Right cardiac atrium (tissue), 5 donors: ENCODE measurements around the gene SMO. TPM values are rescaled to one million over a fixed set of nuclear protein-coding genes. Genes with fewer than 3 reads are reported as not detected.

Source experiments
- ATAC-seq, 2 donors: fragments of 200-7000 bp; cut with Tn5 transposase; one replicate each; pipeline versions ENCODE4 v1.8.0 to v1.9.1; 2020; ENCODE audit warnings: moderate library complexity in 2 of 2, mild to moderate bottlenecking in 1 of 2
- DNase-seq, 3 donors: peaks; one replicate each; pipeline ENCODE4 v3.0.0-alpha.2; 2020
- H3K27ac ChIP-seq: one replicate; pipeline ENCODE4 v1.5.1; 2013; ENCODE audit warnings: mild to moderate bottlenecking, low read length, control low read depth, moderate library complexity
- H3K27me3 ChIP-seq: one replicate; pipeline ENCODE4 v1.6.1; 2013; ENCODE audit not compliant: control insufficient read depth, insufficient read depth
- H3K4me1 ChIP-seq: one replicate; pipeline ENCODE4 v1.6.1; 2013; ENCODE audit warnings: low read length; ENCODE audit not compliant: control insufficient read depth, insufficient read depth
- H3K4me3 ChIP-seq: one replicate; pipeline ENCODE4 v1.5.1; 2013; ENCODE audit warnings: low read length, control low read depth
- H3K9me3 ChIP-seq: one replicate; pipeline ENCODE4 v1.6.1; 2013; ENCODE audit warnings: low read length; ENCODE audit not compliant: control insufficient read depth
- WGBS: extraction: QIAGEN DNeasy Blood & Tissue Kit; methylation state at CpG from one replicate; pipeline ENCODE4 v1.1.7; 2013; 5-methylcytosine and 5-hydroxymethylcytosine counted together
- intact Hi-C, 4 donors: fragments of 100-400 bp; cut with DNase I; formaldehyde crosslinking; loops; one replicate each; pipeline versions ENCODE4 v1.11.0 to v1.14.0; 2022 to 2023
- polyA plus RNA-seq: library from polyadenylated mRNA; stranded (reverse); fragments of 200-250 nt; gene quantifications from one replicate; pipeline ENCODE4 v1.2.3, GENCODE V29; 2013
- total RNA-seq, 4 donors: library from RNA; stranded (reverse); fragmentation: NEBNext Ultra II Directional; extraction: Animal tissue kit (Norgen Biotek cat#: 25700); gene quantifications; one replicate each; pipeline ENCODE4 v1.2.1, GENCODE V29; 2021
- donor health status: healthy with polysubstance abuse.
- donor health status: DM: no; HTN: yes; CAD: no.
- donor health status: DM: no; HTN: no; CAD: no.
- donor health status: DM: no; HTN: yes; CAD: no; lungs with severe emphysema.
- donor health status: DM: yes; HTN: yes; CAD: no.

The SMO gene
- total and polyA plus RNA-seq, 5 donors = 4.9 to 12.6 (median 8.7) TPM

DNA sequence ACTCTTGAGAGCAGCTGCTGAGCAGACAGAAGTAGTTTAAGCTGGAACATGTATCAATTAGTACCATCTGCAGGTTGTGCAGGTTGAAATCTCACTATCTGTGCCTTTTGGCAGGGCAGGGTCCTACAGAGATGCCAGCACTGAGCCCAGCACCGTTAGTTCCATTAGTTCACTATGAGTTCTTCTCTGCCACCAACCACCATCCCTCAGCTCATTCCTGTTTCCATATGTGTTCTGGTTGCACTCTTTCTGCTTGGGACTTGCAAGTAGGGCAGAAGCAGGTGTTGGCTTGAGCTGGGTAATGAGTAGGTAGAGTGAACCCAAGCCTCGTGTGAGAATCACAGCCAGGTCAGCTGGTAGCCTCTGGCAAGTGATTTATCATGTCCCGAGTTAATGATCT, 2.8 kb downstream of the SMO start:
- DNase-seq (no peak), ATAC-seq (no peak)
- WGBS = 76% methylated on average over 3 of the region's 3 CpGs
- H3K4me3 ChIP-seq = no peak overlapping the region
- intact Hi-C loops = no loop called here
- H3K27me3 ChIP-seq = no peaks in the 10 kb centered on the region
- H3K4me1 ChIP-seq = peaks cover 2% of the 10 kb centered on the region
- no peaks in the 10 kb centered on the region for H3K9me3 ChIP-seq
- no peak overlapping the region for H3K27ac ChIP-seq

DNA sequence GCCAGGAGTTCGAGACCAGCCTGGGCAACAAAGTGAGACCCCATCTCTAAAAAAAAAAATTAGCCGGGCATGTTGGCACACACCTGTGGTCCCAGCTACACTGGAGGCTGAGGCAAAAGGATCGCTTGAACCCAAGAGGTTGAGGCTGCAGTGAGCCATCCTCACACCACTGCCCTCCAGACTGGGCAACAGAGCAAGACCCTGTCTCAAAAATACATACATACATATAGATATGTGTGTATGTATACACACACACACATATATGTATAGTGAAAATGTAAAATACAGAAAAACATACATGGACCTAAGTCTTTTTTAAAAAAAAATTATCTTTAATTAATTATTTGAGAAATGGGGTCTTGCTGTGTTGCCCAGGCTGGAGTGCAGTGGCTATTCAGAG, 5.5 kb downstream of the SMO start:
- ATAC-seq (no peak), DNase-seq (no peak)
- Histone ChIP-seq H3K4me3 (no peak overlapping the region), H3K27ac (no peak overlapping the region), H3K27me3 (no peaks in the 10 kb centered on the region), H3K4me1 (peaks cover 2% of the 10 kb centered on the region), H3K9me3 (no peaks in the 10 kb centered on the region)
- 99% methylated on average over 3 of the region's 3 CpGs for WGBS
- intact Hi-C loops = no loop called here

DNA sequence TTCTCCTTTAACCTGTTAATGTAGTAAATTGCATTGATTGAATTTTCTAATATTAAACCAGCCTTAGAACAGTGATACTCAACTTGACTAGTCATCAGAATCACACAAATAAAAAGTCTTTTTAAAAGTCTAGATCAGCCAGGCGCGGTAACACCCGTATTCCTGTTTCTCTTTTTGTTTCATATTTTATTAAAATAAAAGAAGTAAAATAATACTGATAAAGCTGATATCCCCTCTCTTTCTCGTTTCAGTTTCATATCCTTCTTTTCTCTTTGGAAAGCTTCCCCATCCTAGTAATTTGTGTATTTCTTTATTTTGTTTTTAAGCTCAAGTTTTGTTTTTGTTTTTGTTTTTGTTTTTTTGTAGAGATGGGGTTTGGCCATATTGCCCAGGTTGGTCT, 9.3 kb downstream of the SMO start:
- ATAC-seq = no peak
- intact Hi-C loops = no loop called here

DNA sequence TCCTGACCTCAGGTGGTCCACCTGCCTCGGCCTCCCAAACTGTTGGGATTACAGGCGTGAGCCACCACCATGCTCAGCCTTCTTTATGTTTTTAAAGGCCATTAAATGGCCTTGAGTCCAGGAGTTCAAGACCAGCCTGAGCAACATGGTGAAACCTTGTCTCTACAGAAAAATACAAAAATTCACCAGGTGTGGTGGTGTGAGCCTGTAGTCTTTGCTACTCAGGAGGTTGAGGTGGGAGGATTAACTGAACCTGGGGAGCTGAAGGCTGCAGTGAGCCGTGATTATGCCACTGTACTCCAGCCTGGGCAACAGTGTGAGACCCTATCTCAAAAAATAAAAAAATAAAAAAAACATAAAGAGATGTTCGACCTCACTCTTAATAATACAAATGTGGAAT, 11.0 kb downstream of the SMO start:
- Histone ChIP-seq H3K9me3 (no peaks in the 10 kb centered on the region), H3K27ac (no peak overlapping the region), H3K27me3 (no peaks in the 10 kb centered on the region), H3K4me3 (no peak overlapping the region), H3K4me1 (no peaks in the 10 kb centered on the region)
- intact Hi-C loops = no loop called here
- DNase-seq (no peak), ATAC-seq (no peak)
- 95% methylated on average over 4 of the region's 4 CpGs for WGBS

More for the DNA sequence above, 9.3 kb downstream of the SMO start:
- Histone ChIP-seq H3K4me1 (no peaks in the 10 kb centered on the region), H3K4me3 (no peak overlapping the region), H3K27me3 (no peaks in the 10 kb centered on the region), H3K9me3 (no peaks in the 10 kb centered on the region), H3K27ac (no peak overlapping the region)
- DNase-seq = no peak
- WGBS = 90% methylated on average over 4 of the region's 4 CpGs

DNA sequence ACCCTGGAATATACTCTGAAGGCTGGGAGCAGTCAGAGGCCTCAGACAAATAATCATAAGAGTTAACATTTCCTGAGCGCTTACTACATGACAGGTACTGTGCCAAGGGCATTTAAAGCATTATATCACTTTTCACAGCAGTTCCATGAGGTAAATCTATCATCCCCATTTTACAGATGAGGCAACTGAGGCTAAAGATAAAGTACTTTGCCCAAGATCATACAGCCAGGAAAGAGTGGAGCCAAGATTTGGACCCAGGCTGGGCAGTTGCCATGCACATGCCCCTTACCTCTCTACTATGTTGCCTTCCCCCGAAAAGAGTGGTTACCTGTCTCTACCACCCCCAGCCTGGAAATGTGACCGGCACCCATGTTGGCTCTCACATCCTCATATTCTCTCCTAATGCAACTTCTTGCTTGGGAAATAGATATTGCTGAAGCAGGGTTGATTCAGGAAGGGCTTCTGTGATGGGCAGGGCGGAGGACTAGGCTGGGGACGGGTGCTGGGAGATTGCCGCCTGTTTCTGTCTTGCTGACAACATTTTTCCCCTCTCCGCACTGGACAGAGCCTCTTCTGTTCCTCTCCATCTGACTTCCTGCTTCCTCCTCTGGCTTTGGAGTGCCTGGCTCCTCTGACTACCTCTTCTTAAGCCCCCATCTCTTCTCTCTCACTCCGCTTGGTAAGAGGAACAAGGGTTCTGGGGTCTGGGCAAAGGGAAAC, 13.8 kb downstream of the SMO start:
- H3K27ac ChIP-seq = no peak overlapping the region
- H3K4me3 ChIP-seq = no peak overlapping the region
- H3K4me1 ChIP-seq = no peaks in the 10 kb centered on the region
- 66% methylated on average over 8 of the region's 8 CpGs for WGBS
- ATAC-seq (peak; percentile 17 to 66), DNase-seq (peak in 1 of 3 donors; percentile 58)
- intact Hi-C loops = no loop called here
- no peaks in the 10 kb centered on the region for H3K9me3 ChIP-seq
- H3K27me3 ChIP-seq = no peaks in the 10 kb centered on the region

DNA sequence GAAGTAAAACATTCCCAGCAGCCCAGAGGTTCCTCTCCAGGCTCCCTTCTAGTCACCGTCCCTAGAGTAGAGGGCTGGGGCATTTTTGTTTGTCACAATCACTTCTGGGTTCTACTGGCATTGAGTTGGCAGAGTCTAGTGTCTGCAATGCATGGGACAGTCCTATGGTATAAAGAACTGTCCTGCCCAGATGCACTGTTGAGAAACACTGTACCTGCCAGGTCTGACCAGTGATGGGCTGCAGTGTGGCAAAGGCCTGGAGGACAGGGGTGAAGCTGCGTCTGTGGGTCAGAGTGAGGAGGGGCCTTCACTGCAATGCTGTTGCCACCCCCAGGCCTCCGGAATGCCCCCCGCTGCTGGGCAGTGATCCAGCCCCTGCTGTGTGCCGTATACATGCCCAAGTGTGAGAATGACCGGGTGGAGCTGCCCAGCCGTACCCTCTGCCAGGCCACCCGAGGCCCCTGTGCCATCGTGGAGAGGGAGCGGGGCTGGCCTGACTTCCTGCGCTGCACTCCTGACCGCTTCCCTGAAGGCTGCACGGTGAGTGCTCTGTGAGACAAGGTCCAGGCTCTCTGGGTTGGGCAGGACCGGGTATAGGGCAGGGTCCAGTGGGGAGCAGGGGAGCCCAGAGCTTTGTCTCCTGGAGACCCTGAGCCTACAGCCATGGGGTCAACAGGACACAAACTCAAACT, 14.8 kb downstream of the SMO start:
- H3K9me3 ChIP-seq = no peaks in the 10 kb centered on the region
- no peaks in the 10 kb centered on the region for H3K4me1 ChIP-seq
- H3K27ac ChIP-seq = no peak overlapping the region
- no peak overlapping the region for H3K4me3 ChIP-seq
- DNase-seq = no peak
- 82% methylated on average over 14 of the region's 14 CpGs for WGBS
- ATAC-seq = peak; percentile 27 to 28
- H3K27me3 ChIP-seq = no peaks in the 10 kb centered on the region
- intact Hi-C loops = no loop called here

DNA sequence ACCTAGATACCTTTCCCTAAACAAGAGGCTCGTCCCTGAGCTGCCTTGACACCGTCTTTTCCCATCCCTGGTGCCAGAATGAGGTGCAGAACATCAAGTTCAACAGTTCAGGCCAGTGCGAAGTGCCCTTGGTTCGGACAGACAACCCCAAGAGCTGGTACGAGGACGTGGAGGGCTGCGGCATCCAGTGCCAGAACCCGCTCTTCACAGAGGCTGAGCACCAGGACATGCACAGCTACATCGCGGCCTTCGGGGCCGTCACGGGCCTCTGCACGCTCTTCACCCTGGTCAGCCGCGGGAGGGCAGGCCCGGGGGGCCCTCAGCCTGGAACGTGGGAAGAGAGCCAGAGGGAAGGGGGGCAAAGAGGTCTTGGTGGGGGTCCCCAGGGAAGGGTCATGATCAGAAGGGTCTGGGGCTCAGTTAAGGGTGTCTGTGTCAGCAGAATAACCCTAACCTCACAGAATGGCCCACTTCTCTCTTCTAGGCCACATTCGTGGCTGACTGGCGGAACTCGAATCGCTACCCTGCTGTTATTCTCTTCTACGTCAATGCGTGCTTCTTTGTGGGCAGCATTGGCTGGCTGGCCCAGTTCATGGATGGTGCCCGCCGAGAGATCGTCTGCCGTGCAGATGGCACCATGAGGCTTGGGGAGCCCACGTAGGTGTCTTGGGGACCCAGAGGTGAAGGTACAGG, 16.8 kb downstream of the SMO start:
- H3K9me3 ChIP-seq = no peaks in the 10 kb centered on the region
- no peak for DNase-seq
- no peaks in the 10 kb centered on the region for H3K27me3 ChIP-seq
- H3K4me3 ChIP-seq = no peak overlapping the region
- intact Hi-C loops = loop anchor here in 1 of 4 donors (5.0 kb wide), 1 partner anchor 38 kb away; no protein-coding TSS in a partner anchor
- no peaks in the 10 kb centered on the region for H3K4me1 ChIP-seq
- 89% methylated on average over 29 of the region's 29 CpGs for WGBS
- no peak for ATAC-seq
- no peak overlapping the region for H3K27ac ChIP-seq

DNA sequence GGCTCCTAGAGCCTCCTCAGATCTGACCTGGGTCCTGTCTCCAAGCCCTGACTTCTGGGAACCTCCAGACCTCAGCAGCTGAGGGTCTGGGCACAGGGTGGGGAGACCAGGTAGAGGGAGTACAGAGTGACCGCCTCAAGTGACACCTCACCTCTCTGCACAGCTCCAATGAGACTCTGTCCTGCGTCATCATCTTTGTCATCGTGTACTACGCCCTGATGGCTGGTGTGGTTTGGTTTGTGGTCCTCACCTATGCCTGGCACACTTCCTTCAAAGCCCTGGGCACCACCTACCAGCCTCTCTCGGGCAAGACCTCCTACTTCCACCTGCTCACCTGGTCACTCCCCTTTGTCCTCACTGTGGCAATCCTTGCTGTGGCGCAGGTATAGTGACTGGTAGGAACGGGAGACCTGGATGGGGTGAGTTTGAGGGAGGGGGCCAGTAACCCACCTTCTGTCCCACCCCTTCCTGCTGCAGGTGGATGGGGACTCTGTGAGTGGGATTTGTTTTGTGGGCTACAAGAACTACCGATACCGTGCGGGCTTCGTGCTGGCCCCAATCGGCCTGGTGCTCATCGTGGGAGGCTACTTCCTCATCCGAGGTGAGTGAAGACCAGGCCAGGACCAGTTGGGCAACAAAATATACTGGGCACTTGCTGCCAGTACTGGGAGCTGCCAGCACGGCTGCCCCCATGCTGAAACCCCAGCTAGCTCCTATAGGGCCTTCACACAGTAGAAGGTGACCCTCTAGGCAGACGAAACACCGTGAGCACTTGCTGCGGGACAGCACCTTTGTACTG, 17.8 kb downstream of the SMO start:
- H3K4me1 ChIP-seq = no peaks in the 10 kb centered on the region
- 92% methylated on average over 18 of the region's 18 CpGs for WGBS
- no peak overlapping the region for H3K4me3 ChIP-seq
- H3K27ac ChIP-seq = no peak overlapping the region
- no peaks in the 10 kb centered on the region for H3K9me3 ChIP-seq
- no peaks in the 10 kb centered on the region for H3K27me3 ChIP-seq
- no peak for ATAC-seq
- no peak for DNase-seq
- intact Hi-C loops = loop anchor here in 1 of 4 donors (5.0 kb wide), 1 partner anchor 39 kb away; no protein-coding TSS in a partner anchor

DNA sequence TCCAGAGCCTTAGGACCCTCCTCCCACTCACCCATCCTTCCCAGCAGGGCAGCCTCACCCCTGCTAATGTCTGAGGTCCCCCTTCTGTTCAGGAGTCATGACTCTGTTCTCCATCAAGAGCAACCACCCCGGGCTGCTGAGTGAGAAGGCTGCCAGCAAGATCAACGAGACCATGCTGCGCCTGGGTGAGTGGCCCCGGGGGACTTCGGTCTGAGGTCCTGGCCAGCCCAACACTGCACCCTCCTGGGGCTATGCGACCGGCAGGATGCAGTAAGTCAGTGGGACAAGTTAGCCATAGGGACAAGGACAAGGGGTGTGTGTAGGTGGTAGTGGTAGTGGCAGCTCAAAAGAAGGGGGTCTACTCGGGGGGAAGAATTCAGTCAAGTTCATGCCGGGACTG, 20.2 kb downstream of the SMO start:
- ATAC-seq (no peak), DNase-seq (no peak)
- 72% methylated on average over 9 of the region's 9 CpGs for WGBS
- Histone ChIP-seq H3K27me3 (no peaks in the 10 kb centered on the region), H3K9me3 (no peaks in the 10 kb centered on the region), H3K4me3 (no peak overlapping the region), H3K4me1 (no peaks in the 10 kb centered on the region), H3K27ac (no peak overlapping the region)
- intact Hi-C loops = loop anchor here in 1 of 4 donors (5.0 kb wide), 1 partner anchor 41 kb away; no protein-coding TSS in a partner anchor

DNA sequence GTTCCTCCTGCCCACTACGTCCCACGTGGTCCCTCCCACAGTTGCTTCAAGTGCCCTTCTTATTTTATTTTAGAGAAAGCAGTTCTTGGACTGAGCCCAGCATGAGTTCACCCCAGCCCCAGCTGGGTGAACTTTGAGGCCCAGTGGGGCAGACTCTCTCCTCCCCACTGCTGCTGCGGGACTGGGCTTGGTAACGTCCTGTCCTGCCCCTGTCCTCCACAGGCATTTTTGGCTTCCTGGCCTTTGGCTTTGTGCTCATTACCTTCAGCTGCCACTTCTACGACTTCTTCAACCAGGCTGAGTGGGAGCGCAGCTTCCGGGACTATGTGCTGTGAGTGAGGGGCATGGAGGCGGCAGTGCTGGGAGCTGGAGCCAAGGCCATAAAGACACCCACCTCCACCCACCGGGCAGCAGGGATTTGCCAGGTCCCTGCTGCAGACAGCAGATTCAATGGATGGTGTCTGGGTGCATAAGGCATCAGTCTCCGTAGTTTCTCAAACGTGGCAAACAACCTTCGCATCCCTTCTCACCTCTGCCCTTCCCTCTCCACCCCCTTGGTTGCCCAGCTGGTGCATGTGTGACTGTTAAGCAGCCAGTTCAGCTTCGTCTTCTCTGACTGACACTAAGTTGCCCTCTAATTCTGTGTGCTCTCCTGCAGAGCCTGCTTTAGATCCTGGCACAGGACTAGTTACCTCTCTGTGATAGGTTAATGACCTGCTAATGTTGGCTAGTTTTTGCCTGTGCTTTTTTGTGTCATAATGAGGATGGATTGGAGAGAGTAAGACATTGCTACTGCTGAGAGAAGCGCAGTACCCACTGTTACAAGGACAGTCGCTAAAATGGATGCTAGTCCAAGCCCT, 20.9 kb downstream of the SMO start:
- intact Hi-C loops = loop anchor here in 1 of 4 donors (5.0 kb wide), 1 partner anchor 42 kb away; no protein-coding TSS in a partner anchor
- no peak for DNase-seq

More for the DNA sequence above, 20.9 kb downstream of the SMO start:
- H3K27me3 ChIP-seq = no peaks in the 10 kb centered on the region
- WGBS = 80% methylated on average over 15 of the region's 15 CpGs
- H3K4me1 ChIP-seq = no peaks in the 10 kb centered on the region
- no peak overlapping the region for H3K4me3 ChIP-seq
- no peak for ATAC-seq
- no peaks in the 10 kb centered on the region for H3K9me3 ChIP-seq
- H3K27ac ChIP-seq = no peak overlapping the region
